Panc1 (cell line): Measurements from ENCODE around the gene TBCK.

Experiments
- CTCF ChIP-seq: fragments of 450-650 bp; IDR thresholded peaks from 2 replicates; pipeline ENCODE4 v1.5.1; 2017; ENCODE audit warnings: mild to moderate bottlenecking
- POLR2AphosphoS5 ChIP-seq: IDR thresholded peaks from 2 replicates; pipeline ENCODE4 v1.6.1; 2012; ENCODE audit warnings: mild to moderate bottlenecking, low read depth, low read length, moderate library complexity
- REST ChIP-seq, 2 experiments: IDR thresholded peaks; 2 replicates each; pipeline ENCODE4 v1.6.1; 2011 to 2012; ENCODE audit warnings: low read depth in 2 of 2, control low read depth in 1 of 2, low read length in 1 of 2, mild to moderate bottlenecking in 1 of 2, moderate library complexity in 1 of 2; ENCODE audit not compliant: insufficient read depth in 1 of 2
- SIN3A ChIP-seq: IDR thresholded peaks from 2 replicates; pipeline ENCODE4 v1.6.1; 2012; ENCODE audit warnings: low read depth, mild to moderate bottlenecking, low read length, moderate library complexity, borderline replicate concordance; ENCODE audit not compliant: insufficient read depth
- TCF7L2 ChIP-seq: IDR thresholded peaks from 2 replicates; pipeline ENCODE4 v1.6.1; 2011; ENCODE audit warnings: mild to moderate bottlenecking, low read depth, low read length, inconsistent platforms

DNA sequence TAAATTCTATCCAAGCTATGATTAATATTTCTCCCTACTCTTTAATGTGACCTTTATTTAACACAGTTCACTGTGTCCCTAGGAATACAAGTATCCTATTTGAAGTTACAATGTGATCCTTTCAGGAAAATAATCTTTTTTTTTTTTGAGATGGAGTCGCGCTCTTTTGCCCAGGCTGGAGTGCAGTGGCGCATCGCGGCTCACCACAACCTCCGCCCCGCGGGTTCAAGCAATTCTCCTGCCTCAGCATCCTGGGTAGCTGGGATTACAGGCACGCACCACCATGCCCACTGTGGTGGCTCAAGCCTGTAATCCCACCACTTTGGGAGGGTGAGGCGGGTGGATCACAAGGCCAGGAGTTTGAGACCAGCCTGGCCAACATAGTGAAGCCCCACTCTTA is 21.9 kb downstream of the TBCK start:
- no peak for TF ChIP-seq CTCF
- TF ChIP-seq TCF7L2 = no peak
- TF ChIP-seq SIN3A = no peak
- TF ChIP-seq REST (IDR thresholded peaks at IDR 0.05; ENCODE audit: insufficient read depth in 1 of 2, low read depth in 2 of 2, low read length in 1 of 2) = no peak
- TF ChIP-seq POLR2AphosphoS5 = no peak
